NT2/D1 (cell line): ENCODE data around the gene COX4I2.

Source experiments
- SUZ12 ChIP-seq: IDR thresholded peaks from 2 replicates; pipeline ENCODE4 v1.6.1; 2011; ENCODE audit not compliant: insufficient read length, insufficient read depth; ENCODE audit errors: extremely low read depth
- YY1 ChIP-seq: IDR thresholded peaks from 2 replicates; pipeline ENCODE4 v1.6.1; 2011; ENCODE audit not compliant: insufficient read length, insufficient read depth
- ZNF274 ChIP-seq: IDR thresholded peaks from 2 replicates; pipeline ENCODE4 v1.6.1; 2011; ENCODE audit warnings: mild to moderate bottlenecking, low read depth, low read length

- TF ChIP-seq ZNF274 (no peak), YY1 (peak; percentile 8), SUZ12 (no peak)
These were observed 42.9 kb upstream of the COX4I2 start for GRCh38 chr20:31594558-31595379.
